HG02588 (cell line): ENCODE results near the gene ASPM.
"Not testable (repeated sequence)": the region's sequence is repeated elsewhere in the genome, so short reads cannot be mapped to it uniquely, and the experiment has no call there.

Experiments used
- ATAC-seq: cut with Tn5 transposase; IDR thresholded peaks from one replicate; pipeline ENCODE4 v1.9.1; 2021; ENCODE audit warnings: mild to moderate bottlenecking, moderate library complexity; ENCODE audit not compliant: unreplicated experiment

The ASPM gene

GRCh38 chr1:197092491-197093023, 53.9 kb downstream of the ASPM start:
- ATAC-seq = no peak

- no peak for ATAC-seq
Observed at GRCh38 chr1:197083474-197083873, 63.0 kb downstream of the ASPM start.

GRCh38 chr1:197081117-197081753, 65.2 kb downstream of the ASPM start:
- ATAC-seq = no peak

- ATAC-seq = no peak
Observed at GRCh38 chr1:197080323-197080722, 66.1 kb downstream of the ASPM start.

GRCh38 chr1:197076585-197076984, 69.9 kb downstream of the ASPM start:
- ATAC-seq = no peak

- no peak for ATAC-seq
Observed at GRCh38 chr1:197073978-197074377, 72.5 kb downstream of the ASPM start.

GRCh38 chr1:197067457-197067818, 79.0 kb downstream of the ASPM start:
- no peak for ATAC-seq

GRCh38 chr1:197066719-197067456, 79.6 kb downstream of the ASPM start, which contains the start of gene F13B:
TSS of gene F13B (minus strand) at chr1:197067260. CDS start at chr1:197067223, 37 bp downstream.
- no peak for ATAC-seq

GRCh38 chr1:197066277-197066676, 80.2 kb downstream of the ASPM start:
- no peak for ATAC-seq

GRCh38 chr1:197065559-197065958, 80.9 kb downstream of the ASPM start:
- ATAC-seq = no peak

- no peak for ATAC-seq
Observed at GRCh38 chr1:197063212-197063611, 83.3 kb downstream of the ASPM start.

- peak; percentile 86 for ATAC-seq
Observed at GRCh38 chr1:197062692-197063091, 83.8 kb downstream of the ASPM start.

- ATAC-seq = no peak
Observed at GRCh38 chr1:197049100-197049499, 97.4 kb downstream of the ASPM start.

- no peak for ATAC-seq
Observed at GRCh38 chr1:197042676-197043341, 103.7 kb downstream of the ASPM start.

- ATAC-seq = peak; percentile 77
Observed at GRCh38 chr1:197041486-197042353, 104.7 kb downstream of the ASPM start.

- no peak for ATAC-seq
Observed at GRCh38 chr1:197036861-197037260, 109.6 kb downstream of the ASPM start.

- ATAC-seq = not testable (repeated sequence)
Observed at GRCh38 chr1:197034631-197035339, 111.7 kb downstream of the ASPM start.
